Stimulated activated CD4-positive, alpha-beta T cell treated with anti-CD3 and anti-CD28 coated beads, Interleukin-12 subunit alpha, Interleukin-12 subunit beta, amount 100 ng/mL, for 4 hours (primary cell): ENCODE measurements around the gene PLEKHG5.

Experiments used
- DNase-seq: peaks from one replicate; pipeline ENCODE4 v3.0.0-alpha.2; 2020

PLEKHG5 gene

GRCh38 chr1:6475381-6476133, 15.9 kb downstream of the PLEKHG5 start:
- DNase-seq: peak; percentile 76

DNA sequence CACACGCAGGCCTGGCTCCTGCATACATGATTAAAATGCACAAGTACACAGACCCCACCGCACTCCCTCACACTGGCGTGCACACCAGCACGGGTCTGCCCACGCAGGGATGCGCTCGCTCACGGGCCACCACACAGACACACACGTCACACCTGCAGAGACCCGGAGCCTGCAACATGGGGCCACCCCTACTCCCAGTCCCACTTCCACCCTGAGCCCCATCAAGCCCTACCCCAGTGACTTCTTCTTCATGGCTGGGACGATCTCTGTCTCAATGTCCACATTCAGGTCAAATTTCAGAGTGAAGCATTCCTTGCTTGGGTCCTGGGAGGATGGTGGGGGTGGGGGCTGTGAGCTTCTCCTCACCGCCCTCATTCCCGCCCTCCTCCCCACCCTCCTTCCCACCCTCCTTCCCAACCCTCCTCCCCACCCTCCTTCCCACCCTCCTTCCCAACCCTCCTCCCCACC, 16.6 kb downstream of the PLEKHG5 start:
- DNase-seq: no peak

- DNase-seq: no peak
Observed at GRCh38 chr1:6473974-6474814, 17.3 kb downstream of the PLEKHG5 start.

GRCh38 chr1:6473156-6473555, 18.3 kb downstream of the PLEKHG5 start:
- DNase-seq: no peak

- no peak for DNase-seq
Observed at GRCh38 chr1:6472391-6472790, 19.1 kb downstream of the PLEKHG5 start.

DNA sequence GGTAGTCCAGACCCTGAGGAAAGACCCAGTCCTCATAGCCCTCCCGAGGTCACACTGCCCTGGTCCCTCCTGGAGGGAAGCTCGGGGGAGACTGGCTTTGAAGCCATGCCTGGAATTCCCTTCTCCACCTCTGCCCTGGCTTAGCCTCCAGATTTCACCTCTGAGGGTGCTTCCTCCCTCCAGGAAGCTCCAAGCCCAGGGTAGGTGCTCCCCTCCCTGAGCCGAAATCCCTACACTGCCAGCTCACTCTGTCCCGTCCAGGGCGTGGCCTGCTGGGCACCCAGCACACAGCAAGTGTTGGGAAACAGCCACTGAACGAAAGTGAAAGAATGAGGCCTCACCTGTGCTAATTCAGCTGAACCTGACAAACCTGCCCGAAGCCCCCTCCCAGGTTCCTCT, 19.5 kb downstream of the PLEKHG5 start:
- DNase-seq: no peak

- DNase-seq: no peak
Observed at GRCh38 chr1:6471086-6471969, 20.1 kb downstream of the PLEKHG5 start.

DNA sequence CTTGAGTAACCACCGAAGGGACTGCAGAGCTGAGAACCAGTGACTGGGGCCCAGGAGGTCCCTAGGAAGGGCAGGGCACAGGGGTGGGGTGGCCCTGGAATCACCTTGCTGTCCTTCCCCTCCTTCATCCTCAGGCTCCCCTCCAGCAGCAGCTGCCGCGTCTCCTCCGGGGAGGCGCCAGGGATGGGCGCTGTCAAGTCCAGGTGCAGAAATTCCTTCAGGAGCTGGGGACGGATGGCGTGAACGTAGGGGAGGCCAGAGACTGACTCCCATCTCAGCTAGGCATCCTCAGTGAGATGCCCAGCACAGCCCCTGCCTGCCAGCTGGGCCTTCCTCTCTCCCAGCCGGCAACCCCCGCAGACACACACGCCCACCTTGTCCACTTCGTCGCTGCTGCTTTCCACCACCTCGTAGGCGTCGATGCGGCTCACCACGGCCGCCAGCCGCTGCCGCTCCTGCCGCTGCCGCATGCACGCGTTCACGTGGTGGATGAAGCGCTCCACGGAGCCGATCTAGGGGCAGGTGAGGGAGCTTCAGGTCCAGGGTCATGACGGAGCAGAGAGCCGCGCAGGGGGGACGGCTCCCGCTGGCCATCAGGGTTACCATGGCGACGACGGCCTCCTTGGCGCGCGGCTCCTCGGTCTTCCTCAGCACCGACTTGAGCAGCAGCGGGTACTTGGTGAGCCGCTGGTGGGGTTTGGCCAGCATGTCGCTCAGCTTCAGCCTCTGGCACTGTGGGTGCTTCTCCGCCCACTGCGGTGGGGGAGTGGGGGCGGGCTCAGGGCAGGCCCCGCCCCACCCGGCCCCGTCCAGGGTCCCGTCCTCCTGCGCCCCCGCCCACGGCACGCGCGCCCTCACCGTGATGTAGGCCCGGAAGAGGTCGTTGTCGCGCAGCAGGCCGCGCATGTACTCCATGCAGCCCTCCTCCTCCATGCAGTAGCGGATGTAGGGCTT, 21.1 kb downstream of the PLEKHG5 start:
- no peak for DNase-seq

- no peak for DNase-seq
Observed at GRCh38 chr1:6468729-6469461, 22.6 kb downstream of the PLEKHG5 start.

DNA sequence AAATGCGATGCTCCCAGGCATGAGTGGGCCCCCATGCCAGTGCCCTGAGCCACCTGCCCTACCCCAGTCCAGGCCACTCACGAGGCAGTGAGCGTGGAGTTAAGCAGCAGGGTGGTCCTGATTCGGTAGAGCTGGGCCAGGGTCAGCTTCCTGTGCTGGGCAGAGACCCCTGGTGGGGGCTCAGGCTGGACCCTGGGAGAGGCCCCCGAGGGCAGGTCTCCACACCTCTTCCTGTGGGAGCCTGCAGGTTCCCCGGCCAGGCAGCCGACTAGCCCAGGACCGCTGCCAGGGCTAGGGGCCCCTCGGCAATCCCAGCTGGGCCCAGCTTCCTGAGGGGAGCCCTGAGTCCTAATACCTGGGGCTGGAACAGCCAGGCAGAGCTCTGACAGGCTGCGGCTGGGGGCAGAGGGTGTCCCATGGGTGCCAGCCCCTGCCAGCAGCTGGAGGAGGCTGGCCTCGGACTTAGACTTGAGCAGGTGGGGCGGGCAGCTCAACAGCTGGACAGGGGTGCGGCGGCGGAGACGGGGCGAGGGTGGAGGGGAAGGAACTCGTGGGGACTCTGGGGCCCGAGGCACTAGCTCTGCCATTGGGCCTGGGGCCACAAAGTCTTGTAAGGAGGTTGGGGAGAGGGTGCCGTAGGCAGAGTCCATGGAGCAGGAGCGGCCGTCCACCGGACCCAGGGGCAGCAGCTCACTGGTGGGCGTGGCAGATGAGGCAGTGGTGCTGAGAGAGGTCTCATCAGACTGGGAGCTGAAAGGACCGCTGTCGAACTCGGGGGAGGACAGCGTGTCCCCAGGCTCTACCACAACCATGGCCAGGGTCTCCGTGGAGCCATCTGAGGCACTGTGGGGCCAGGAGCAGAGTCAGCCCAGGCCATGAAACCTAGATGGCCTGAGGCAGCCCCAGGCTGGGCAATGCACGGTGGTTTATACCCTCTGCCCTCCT, 23.5 kb downstream of the PLEKHG5 start:
- DNase-seq: no peak

- DNase-seq: no peak
Observed at GRCh38 chr1:6467224-6467623, 24.2 kb downstream of the PLEKHG5 start.

DNA sequence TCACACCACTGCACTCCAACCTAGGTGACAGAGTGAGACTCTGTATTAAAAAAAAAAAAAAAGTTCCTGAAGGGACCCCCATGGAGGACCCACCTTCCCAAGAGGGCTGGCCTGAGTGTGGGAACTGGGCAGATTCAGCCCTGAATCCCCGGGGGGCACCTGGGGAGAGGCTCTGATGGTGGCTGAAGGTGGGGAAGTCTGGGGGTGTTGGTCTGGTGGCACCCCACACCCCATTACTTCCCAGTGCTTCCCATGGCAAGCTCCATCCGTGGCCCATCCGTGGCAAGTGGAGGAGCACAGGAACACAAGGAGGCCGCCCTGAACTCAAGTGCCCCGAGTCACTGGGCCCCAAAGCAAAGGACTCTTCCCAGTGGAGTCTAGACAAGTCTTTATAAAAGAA, 24.7 kb downstream of the PLEKHG5 start:
- no peak for DNase-seq

GRCh38 chr1:6466023-6466422, 25.4 kb downstream of the PLEKHG5 start, which contains the start of gene TNFRSF25:
Gene TNFRSF25 (minus strand): TSS chr1:6466173. CDS start chr1:6466107, 66 bp downstream.
- peak; percentile 68 for DNase-seq

DNA sequence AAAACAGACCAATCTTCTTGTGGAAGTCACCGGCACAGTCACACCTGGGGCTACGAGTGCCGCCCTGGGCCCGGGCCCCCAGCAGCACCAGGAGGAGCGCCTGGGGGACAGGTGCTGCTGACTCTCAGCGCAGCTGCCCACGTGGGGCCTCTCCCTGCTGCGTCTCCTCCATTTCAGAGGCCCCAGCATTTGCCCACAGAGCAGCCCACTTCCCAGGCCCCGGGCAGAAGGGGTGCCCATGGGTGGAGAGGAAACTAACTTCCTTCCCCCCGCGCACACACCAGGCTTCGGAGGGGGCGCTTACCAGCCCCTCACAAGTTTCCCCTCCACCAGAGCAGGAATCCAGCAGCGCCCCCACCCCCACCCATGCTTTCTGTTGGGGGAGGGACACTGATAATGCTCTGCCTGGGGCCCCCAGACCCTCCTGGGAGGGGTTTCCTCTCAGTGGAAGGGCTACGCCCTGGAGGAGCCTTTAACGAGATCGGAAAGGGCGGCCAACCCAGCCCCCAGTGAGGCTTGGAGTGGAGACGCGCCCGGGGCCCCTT, 25.9 kb downstream of the PLEKHG5 start:
- DNase-seq: peak; percentile 55

GRCh38 chr1:6464915-6465314, 26.6 kb downstream of the PLEKHG5 start:
- DNase-seq: no peak

DNA sequence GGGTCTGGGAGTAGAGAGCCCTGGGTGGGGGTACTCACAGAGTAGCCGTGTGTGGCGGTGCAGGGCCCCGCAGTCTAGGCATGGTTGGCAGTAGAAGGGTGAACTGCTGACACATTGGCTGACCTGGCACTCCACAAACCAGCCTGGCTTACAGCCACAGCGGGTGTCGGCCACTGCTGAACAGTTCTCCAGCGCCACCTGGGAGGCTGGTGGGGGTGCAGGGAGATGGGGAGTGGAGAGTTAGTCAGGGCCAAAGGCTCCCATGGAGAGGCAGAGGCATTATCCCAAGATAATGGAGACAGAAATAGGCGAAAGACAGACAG, 27.0 kb downstream of the PLEKHG5 start:
- DNase-seq: peak; percentile 43

GRCh38 chr1:6463120-6463412, 28.4 kb downstream of the PLEKHG5 start:
- DNase-seq: no peak

GRCh38 chr1:6462412-6463119, 28.9 kb downstream of the PLEKHG5 start:
- DNase-seq: no peak
